ENCODE data around the gene PNPLA2.

GRCh38 chr11:868394-868793 is 49.7 kb downstream of the PNPLA2 start:
- TF ChIP-seq CTCF (conservative IDR thresholded peaks at IDR 0.05 in 1 of 2, IDR thresholded peaks at IDR 0.05 in 1 of 2; ENCODE audit: low read depth in 1 of 2, low read length in 2 of 2) = no peak
- no peak for TF ChIP-seq EZH2 (IDR thresholded peaks at IDR 0.05; ENCODE audit: low read length, missing control alignments)
